Measurements from ENCODE around the gene TSPAN11. TPM values are rescaled to one million over a fixed set of nuclear protein-coding genes. Genes with fewer than 3 reads are reported as not detected.

The TSPAN11 gene
- total RNA-seq, 1 donor from 2014 or later, result 1.7 TPM

GRCh38 chr12:30959778-30960177 lies 33.2 kb downstream of the TSPAN11 start:
- no peak for DNase-seq (ENCODE audit: low spot score)

DNA sequence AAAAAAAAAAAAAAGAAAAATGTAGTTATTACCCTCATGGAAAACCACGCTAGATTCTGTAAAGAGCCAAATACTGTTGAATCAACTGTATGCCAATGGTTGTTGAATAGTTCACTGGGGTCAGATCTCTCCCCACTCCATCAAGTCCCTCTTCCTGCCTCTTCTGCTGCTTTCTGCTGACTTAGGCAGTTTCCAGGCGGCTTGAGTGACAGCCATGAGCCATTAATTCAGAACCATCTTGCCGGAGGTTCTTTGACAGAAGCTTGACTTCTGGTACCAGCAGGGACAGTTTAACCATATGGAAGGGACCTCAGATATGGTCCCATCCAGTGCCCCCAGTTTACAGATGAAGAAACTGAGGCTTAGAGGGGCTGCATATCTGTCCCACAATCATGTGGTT lies 34.5 kb downstream of the TSPAN11 start:
- DNase-seq (ENCODE audit: low spot score), result no peak

DNA sequence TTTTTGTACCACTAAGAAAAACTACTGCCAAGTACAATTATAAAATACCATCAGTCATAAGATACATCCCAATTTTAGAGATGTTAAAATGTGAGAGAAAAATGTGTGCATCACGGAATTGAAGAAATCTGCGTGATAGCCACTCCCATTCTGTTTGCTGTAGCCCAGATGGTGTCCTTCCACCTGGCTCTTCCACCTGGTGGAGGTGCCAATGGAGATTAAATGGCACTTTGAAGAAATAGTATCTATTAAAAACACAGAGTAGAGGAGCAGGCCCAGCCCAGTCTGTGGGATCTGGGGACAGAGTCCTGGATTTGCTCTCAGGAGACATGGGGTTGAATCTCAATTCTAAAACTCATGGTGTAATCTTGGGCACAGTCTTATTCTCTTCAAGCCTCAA lies 35.5 kb downstream of the TSPAN11 start:
- DNase-seq (ENCODE audit: low spot score), result no peak

- no peak for DNase-seq (ENCODE audit: low spot score)
Measured at GRCh38 chr12:30963709-30964564, 37.4 kb downstream of the TSPAN11 start.

GRCh38 chr12:30964896-30965612 lies 38.5 kb downstream of the TSPAN11 start:
- DNase-seq (ENCODE audit: low spot score), result no peak

DNA sequence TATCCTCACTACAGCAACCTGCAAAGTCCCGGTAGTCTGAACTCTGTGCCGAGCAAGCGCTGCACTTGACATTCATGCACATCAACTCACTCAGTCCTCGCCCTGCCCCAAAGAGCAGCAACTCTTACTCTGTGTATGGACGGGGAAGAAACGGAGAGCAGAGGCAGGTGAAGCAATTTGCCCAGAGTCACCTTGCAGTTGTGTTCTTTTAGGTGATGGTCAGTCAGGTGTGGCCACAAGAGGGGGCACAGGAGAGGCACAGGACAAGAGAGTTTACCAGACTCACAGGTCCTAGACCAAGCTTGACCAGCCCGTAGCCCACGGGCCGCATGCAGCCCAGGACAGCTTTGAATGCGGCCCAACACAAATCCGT lies 39.1 kb downstream of the TSPAN11 start:
- DNase-seq (ENCODE audit: low spot score), result no peak

GRCh38 chr12:30967026-30967425 lies 40.5 kb downstream of the TSPAN11 start:
- no peak for DNase-seq (ENCODE audit: low spot score)

DNA sequence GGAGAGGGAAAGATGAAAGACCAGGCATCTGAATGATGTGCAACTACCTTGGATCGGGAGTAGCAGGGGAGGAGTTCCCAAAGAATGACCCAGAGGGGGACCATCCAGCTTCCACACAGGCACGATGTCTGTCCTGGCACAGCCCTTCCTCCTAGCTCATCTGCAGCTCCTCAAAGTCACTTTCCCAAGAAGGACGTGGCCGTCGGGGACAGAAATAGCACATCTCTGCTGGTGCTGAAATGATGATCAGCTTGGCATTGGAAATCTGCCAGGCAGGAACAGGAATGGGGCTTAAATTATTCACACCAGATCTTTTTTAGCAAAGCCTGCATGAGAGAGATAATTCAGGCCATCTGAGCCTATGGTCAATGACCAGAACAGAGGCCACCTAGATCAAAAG lies 41.7 kb downstream of the TSPAN11 start:
- no peak for DNase-seq (ENCODE audit: low spot score)

GRCh38 chr12:30969006-30969405 lies 42.5 kb downstream of the TSPAN11 start:
- DNase-seq (ENCODE audit: low spot score), result no peak

GRCh38 chr12:30969606-30970395 lies 43.3 kb downstream of the TSPAN11 start:
- no peak for DNase-seq (ENCODE audit: low spot score)

DNA sequence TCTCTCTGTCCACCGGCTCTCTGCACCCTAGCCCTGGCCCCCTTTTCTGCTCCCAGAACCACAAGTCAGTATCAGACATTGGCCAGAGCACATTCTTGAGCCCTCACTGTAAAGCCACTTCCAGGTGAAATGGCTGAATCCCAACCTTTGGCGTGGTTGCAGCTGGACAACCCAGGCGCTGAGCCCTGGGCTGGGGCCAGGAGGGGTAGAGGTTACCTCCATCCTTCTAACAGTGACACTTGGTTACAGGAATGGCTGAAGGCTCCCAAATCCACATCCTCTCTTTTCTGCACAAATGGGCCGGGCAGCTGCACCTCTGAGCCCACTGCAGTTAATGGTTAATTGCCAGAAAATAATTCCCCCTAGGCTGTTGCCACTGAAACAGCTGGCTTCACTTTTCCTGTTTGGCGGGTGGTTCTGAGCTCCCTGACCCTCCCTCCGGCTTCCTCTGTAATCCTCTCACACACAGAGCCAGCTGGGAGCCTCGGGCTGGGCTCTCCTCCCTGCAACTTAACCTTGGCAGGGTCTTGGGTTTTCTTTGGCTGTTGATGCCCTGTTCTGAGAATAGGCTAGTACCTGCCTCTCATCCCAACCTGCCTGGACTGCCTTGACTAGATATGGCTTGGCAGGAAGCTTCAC lies 44.1 kb downstream of the TSPAN11 start:
- peak; percentile 72 for DNase-seq (ENCODE audit: low spot score)

DNA sequence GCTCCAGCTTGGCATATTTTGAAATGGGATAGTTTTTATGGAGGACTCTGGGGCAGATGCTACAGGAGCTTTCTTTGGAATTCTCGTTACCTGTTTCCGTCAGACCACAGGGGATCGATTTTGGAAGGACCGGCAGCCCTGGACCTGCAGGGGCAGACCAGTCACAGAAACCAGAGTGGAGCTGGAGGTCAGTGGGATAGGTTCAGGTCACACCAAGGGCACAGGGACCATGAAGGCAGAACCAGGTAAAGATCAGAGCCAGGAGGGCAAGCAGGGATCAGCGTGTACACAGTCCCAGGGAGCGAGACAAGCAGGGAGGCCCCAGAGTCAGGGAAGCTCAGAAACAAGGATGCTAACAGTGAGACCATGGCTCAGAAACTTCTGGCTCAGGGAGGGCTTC lies 45.5 kb downstream of the TSPAN11 start:
- DNase-seq (ENCODE audit: low spot score), result no peak

GRCh38 chr12:30973175-30973574 lies 46.6 kb downstream of the TSPAN11 start:
- no peak for DNase-seq (ENCODE audit: low spot score)

- DNase-seq (ENCODE audit: low spot score), result no peak
Measured at GRCh38 chr12:30973830-30974229, 47.3 kb downstream of the TSPAN11 start.

GRCh38 chr12:30974746-30975500 lies 48.4 kb downstream of the TSPAN11 start:
- no peak for DNase-seq (ENCODE audit: low spot score)

DNA sequence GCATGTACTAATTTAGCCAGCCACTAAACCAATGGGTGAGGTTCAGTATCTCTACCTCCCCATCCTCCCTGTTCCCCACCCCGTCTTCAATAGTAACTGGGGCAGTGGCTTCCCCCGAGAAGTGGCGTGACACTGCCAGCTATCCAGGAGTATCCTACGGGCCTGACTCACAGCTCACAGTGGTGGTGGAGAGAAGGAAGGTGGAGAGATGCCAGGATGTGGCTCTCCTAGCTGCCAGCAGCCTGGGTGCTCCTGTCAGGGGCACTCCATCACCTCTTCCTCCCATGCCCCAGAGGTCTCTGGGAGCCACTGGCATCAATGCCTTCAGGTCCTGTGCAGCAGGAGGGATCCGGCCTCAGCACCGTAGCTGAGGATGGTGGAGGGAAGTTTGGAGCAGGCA lies 49.0 kb downstream of the TSPAN11 start:
- DNase-seq (ENCODE audit: low spot score), result no peak

DNA sequence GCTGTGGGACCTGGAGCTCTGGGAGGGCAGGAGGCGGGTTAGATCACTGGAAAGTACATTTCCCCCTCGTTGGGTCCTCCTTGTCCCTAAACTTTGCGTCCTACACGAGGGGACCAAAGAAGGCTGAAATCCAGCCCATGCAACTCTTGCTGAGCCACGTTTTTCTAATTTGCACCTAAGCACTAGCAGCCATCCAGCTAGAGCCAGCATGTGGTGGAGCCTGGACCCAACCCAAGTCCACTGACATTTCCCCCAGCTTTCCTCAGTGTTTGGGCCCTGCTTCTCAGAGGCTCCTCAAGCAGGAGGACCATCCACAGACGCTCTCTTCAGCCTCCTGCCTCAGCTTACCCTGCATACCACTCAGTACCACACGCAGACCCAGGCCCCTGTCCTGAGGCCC lies 49.7 kb downstream of the TSPAN11 start:
- no peak for DNase-seq (ENCODE audit: low spot score)

DNA sequence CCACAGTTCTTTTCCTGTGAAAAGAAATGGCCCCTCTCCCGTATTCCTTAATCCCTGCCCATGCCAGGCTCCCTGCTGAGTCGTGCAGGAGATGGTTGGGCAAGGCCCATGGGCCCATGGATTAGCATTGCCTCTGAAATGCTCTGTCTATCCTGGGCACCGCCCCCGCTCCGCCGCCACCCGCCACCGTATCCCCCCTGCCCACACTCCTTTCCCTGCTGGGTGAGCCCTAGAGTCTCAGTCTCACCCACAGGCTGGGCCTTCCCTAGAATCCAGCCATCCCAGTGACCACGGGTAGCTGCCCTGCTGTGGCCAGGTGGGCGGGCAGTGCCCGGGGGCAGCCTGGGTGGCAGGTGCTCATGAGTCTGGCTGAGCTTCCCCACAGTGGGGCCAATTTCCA lies 50.6 kb downstream of the TSPAN11 start:
- DNase-seq (ENCODE audit: low spot score), result no peak

- no peak for DNase-seq (ENCODE audit: low spot score)
Measured at GRCh38 chr12:30977537-30978349, 51.2 kb downstream of the TSPAN11 start.

- no peak for DNase-seq (ENCODE audit: low spot score)
Measured at GRCh38 chr12:30978639-30979038, 52.1 kb downstream of the TSPAN11 start.

Measured in umbilical cord (tissue), 2 donors.